HEK293 (cell line): ENCODE measurements around the gene MYH8.

Source experiments
- KLF17 ChIP-seq: fragments of 450-650 bp; formaldehyde crosslinking; IDR thresholded peaks from 2 replicates; pipeline ENCODE4 v1.5.1; 2016; ENCODE audit warnings: missing biosample characterization, missing genetic modification characterization
- SP2 ChIP-seq: fragments of 450-650 bp; formaldehyde crosslinking; IDR thresholded peaks from 2 replicates; pipeline ENCODE4 v1.5.1; 2016; ENCODE audit warnings: missing biosample characterization, missing genetic modification characterization
- ZBTB7A ChIP-seq: fragments of 450-650 bp; formaldehyde crosslinking; IDR thresholded peaks from 2 replicates; pipeline ENCODE4 v1.5.1; 2016; ENCODE audit warnings: low read depth, missing biosample characterization, missing genetic modification characterization
- ZFP69B ChIP-seq: fragments of 450-650 bp; formaldehyde crosslinking; IDR thresholded peaks from 2 replicates; pipeline ENCODE4 v1.5.1; 2016; ENCODE audit warnings: missing biosample characterization, missing genetic modification characterization
- ZNF274 ChIP-seq, 2 experiments: fragments of 200-500 bp in 1 of 2; fragments of 450-650 bp in 1 of 2; sonication (Bioruptor generic) in 1 of 2; formaldehyde crosslinking in 1 of 2; IDR thresholded peaks; 2 replicates each; pipeline versions ENCODE4 v1.5.1 to v1.6.1; 2014 to 2016; ENCODE audit warnings: borderline replicate concordance in 1 of 2, inconsistent platforms in 1 of 2, low read length in 1 of 2, missing biosample characterization in 1 of 2, missing genetic modification characterization in 1 of 2
- ZNF658 ChIP-seq: fragments of 450-650 bp; formaldehyde crosslinking; IDR thresholded peaks from 2 replicates; pipeline ENCODE4; 2016; ENCODE audit warnings: missing biosample characterization, missing genetic modification characterization
- ZSCAN16 ChIP-seq: fragments of 450-650 bp; formaldehyde crosslinking; IDR thresholded peaks from 2 replicates; pipeline ENCODE4 v1.5.1; 2016; ENCODE audit warnings: missing biosample characterization, missing genetic modification characterization
- TF ChIP-seq, protein P1 (sequence below): fragments of 450-650 bp; formaldehyde crosslinking; IDR thresholded peaks from 2 replicates; pipeline ENCODE4 v1.5.1; 2016; ENCODE audit warnings: missing biosample characterization, missing genetic modification characterization
- TF ChIP-seq, protein P2 (sequence below): IDR thresholded peaks from 2 replicates; pipeline ENCODE4 v1.6.1; 2011; ENCODE audit warnings: mild to moderate bottlenecking, low read depth, low read length, borderline replicate concordance

GRCh38 chr17:10463402-10463801 is 41.7 kb upstream of the MYH8 start:
- TF ChIP-seq, protein P1, sequence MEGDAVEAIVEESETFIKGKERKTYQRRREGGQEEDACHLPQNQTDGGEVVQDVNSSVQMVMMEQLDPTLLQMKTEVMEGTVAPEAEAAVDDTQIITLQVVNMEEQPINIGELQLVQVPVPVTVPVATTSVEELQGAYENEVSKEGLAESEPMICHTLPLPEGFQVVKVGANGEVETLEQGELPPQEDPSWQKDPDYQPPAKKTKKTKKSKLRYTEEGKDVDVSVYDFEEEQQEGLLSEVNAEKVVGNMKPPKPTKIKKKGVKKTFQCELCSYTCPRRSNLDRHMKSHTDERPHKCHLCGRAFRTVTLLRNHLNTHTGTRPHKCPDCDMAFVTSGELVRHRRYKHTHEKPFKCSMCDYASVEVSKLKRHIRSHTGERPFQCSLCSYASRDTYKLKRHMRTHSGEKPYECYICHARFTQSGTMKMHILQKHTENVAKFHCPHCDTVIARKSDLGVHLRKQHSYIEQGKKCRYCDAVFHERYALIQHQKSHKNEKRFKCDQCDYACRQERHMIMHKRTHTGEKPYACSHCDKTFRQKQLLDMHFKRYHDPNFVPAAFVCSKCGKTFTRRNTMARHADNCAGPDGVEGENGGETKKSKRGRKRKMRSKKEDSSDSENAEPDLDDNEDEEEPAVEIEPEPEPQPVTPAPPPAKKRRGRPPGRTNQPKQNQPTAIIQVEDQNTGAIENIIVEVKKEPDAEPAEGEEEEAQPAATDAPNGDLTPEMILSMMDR (tag by site-specific recombination), result no peak
- no peak for TF ChIP-seq KLF17 (tag by site-specific recombination)
- TF ChIP-seq ZNF658 (tag by site-specific recombination), result no peak
- TF ChIP-seq ZNF274 (IDR thresholded peaks at IDR 0.05; ENCODE audit: low read length), result no peak
- TF ChIP-seq ZNF274 (tag by site-specific recombination; IDR thresholded peaks at IDR 0.05; ENCODE audit: borderline replicate concordance), result no peak
- no peak for TF ChIP-seq ZBTB7A (tag by site-specific recombination)
- no peak for TF ChIP-seq ZSCAN16
- TF ChIP-seq, protein P2, sequence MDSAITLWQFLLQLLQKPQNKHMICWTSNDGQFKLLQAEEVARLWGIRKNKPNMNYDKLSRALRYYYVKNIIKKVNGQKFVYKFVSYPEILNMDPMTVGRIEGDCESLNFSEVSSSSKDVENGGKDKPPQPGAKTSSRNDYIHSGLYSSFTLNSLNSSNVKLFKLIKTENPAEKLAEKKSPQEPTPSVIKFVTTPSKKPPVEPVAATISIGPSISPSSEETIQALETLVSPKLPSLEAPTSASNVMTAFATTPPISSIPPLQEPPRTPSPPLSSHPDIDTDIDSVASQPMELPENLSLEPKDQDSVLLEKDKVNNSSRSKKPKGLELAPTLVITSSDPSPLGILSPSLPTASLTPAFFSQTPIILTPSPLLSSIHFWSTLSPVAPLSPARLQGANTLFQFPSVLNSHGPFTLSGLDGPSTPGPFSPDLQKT, result no peak
- no peak for TF ChIP-seq ZFP69B (tag by site-specific recombination)
- no peak for TF ChIP-seq SP2
